OCI-LY7 (cell line): Measurements from ENCODE around the gene TRMT61B. TPM values are rescaled to one million over a fixed set of nuclear protein-coding genes. Genes with fewer than 3 reads are reported as not detected.

Experiments used
- BruUV-seq: library from RNA; stranded (reverse); fragments of 400-500 nt; replicated peaks from 2 replicates; lab custom pipeline; 2021; lab: Mats Ljungman, UMichigan
- CTCF ChIA-PET: fragments of 300-600 bp; sonication (Branson Sonifier 250); formaldehyde crosslinking; loops from one replicate; lab custom pipeline; 2022; ENCODE audit warnings: antibody characterized with exemption; ENCODE audit not compliant: unreplicated experiment; lab: Charles Lee
- POLR2A ChIA-PET: fragments of 300-600 bp; sonication (Branson Sonifier 250); formaldehyde crosslinking; loops from one replicate; lab custom pipeline; 2022; ENCODE audit warnings: antibody characterized with exemption; lab: Charles Lee
- DNase-seq: peaks from one replicate; pipeline ENCODE4 v3.0.0-alpha.2; 2015; ENCODE audit warnings: low spot score
- H2AFZ ChIP-seq: fragments of 200-600 bp; sonication (generic), shearing (Covaris generic); 2 replicates; pipeline ENCODE4 v1.6.1; 2014; ENCODE audit warnings: mild to moderate bottlenecking, antibody characterized with exemption, low read length, moderate library complexity
- H3K27ac ChIP-seq: fragments of 200-600 bp; sonication (generic); 2 replicates; pipeline ENCODE4 v1.5.1; 2014; ENCODE audit warnings: mixed run types, low read depth, mild to moderate bottlenecking, moderate library complexity, low read length, inconsistent platforms; ENCODE audit not compliant: poor library complexity, severe bottlenecking
- H3K36me3 ChIP-seq: fragments of 200-600 bp; sonication (generic); 2 replicates; pipeline ENCODE4 v1.6.1; 2014; ENCODE audit warnings: mild to moderate bottlenecking, antibody characterized with exemption, low read length, moderate library complexity, mixed read lengths; ENCODE audit not compliant: insufficient read depth
- H3K4me1 ChIP-seq: fragments of 200-600 bp; sonication (generic); 2 replicates; pipeline ENCODE4 v1.5.1; 2014; ENCODE audit warnings: mild to moderate bottlenecking, low read length; ENCODE audit not compliant: insufficient read depth, poor library complexity, severe bottlenecking
- H3K4me2 ChIP-seq: fragments of 200-600 bp; sonication (generic); 2 replicates; pipeline ENCODE4 v1.6.1; 2014; ENCODE audit warnings: mild to moderate bottlenecking, low read length
- H3K4me3 ChIP-seq: fragments of 200-600 bp; sonication (generic); 2 replicates; pipeline ENCODE4 v1.5.1; 2014; ENCODE audit warnings: mild to moderate bottlenecking, low read depth, low read length; ENCODE audit not compliant: poor library complexity, severe bottlenecking
- H3K79me2 ChIP-seq: fragments of 200-600 bp; sonication (generic); 2 replicates; pipeline ENCODE4 v1.6.1; 2016; ENCODE audit warnings: low read depth, mild to moderate bottlenecking, low read length, moderate library complexity, mixed read lengths; ENCODE audit not compliant: insufficient read depth
- H3K9me2 ChIP-seq: fragments of 200-600 bp; sonication (generic); 2 replicates; pipeline ENCODE4 v1.6.1; 2016; ENCODE audit warnings: mild to moderate bottlenecking, low read length, mixed read lengths; ENCODE audit not compliant: insufficient read depth
- H3K9me3 ChIP-seq: fragments of 200-600 bp; sonication (generic); 2 replicates; pipeline ENCODE4 v1.6.1; 2014; ENCODE audit warnings: mild to moderate bottlenecking, mixed run types, low read length, mixed read lengths
- H4K20me1 ChIP-seq: fragments of 200-600 bp; sonication (generic); 2 replicates; pipeline ENCODE4 v1.6.1; 2014; ENCODE audit warnings: mild to moderate bottlenecking, antibody characterized with exemption, low read length, moderate library complexity, mixed read lengths; ENCODE audit not compliant: insufficient read depth
- CTCF ChIP-seq: fragments of 200-600 bp; sonication (generic); conservative IDR thresholded peaks from 2 replicates; pipeline ENCODE4 v1.5.1; 2014; ENCODE audit warnings: mild to moderate bottlenecking, antibody characterized with exemption, low read length, moderate library complexity, mixed read lengths
- EZH2phosphoT487 ChIP-seq: fragments of 200-600 bp; sonication (generic); IDR thresholded peaks from 2 replicates; pipeline ENCODE4 v1.6.1; 2018; ENCODE audit warnings: low read depth, borderline replicate concordance, mild to moderate bottlenecking, mixed run types, antibody characterized with exemption, low read length, moderate library complexity, mixed read lengths
- intact Hi-C: fragments of 100-400 bp; cut with micrococcal nuclease; formaldehyde crosslinking; loops from one replicate; pipeline ENCODE4 v1.10.0; 2022; ENCODE audit not compliant: unreplicated experiment
- total RNA-seq, 2 experiments: library from RNA; depleted of rRNA in 1 of 2; stranded (reverse); fragments of >200 nt in 1 of 2; shearing (Covaris generic) in 1 of 2; gene quantifications; 2 replicates each; pipeline ENCODE4 v1.2.3, GENCODE V29; 2014 to 2022

Gene TRMT61B
- total RNA-seq, 2 experiments from 2014 or later = 17.8 to 22.7 TPM

DNA sequence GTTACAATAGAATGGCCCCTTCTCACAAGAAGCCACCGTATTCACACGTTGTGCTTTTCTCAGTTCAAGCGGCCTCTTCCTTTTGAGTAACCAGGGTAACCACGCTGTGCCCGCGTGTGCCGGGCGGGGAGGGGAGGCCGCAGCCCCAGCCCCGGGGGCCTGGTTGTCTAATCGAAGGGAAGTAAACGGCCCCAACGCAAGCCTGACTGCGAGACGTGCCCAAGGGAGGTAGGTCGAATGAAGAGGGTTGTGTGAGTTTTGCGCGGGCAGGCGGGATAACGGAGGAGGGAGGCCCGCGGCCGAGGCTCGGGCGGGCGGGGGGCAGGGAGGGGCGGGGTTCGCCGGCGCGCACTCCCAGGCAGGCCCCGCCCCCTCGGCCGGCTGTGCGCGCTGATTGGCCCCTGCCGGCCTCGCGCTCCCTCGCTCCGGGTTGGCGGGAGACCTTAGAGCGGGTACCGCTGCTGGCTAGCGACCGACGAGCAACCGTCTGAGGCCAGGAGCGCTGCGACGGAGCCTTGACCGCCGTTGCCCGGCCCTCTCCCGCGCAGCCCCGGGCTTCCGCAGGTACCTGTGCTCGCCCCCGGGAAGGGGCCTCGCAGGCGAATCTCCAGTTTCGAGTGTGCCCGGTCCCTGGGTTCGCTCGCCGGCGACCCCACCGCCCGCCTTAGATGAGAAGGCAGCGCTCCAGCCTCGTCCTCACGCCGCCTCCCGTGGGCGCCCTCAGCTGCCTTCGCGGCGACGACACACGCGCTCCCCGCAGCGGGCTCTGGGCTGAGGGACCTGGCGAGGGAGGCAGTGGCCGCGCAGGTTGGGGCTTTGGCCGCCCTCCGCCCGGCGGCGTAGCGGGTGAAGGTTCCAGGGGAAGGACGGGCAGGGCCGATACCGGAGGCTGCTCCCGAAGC is 59.5 kb downstream of the TRMT61B start, which contains the start of gene SPDYA:
TSS of gene SPDYA (plus strand) at position 451 of the 902 bp plus-strand sequence. CDS start 5,181 bp downstream, outside the sequence.
- no peaks in the 10 kb centered on the region for H3K9me3 ChIP-seq
- ChIA-PET POLR2A (no interaction called here), CTCF (no interaction called here)
- H3K27ac ChIP-seq = no peak within 1 kb of the TSS
- H4K20me1 ChIP-seq = no peaks in the 10 kb centered on the region
- H3K4me1 ChIP-seq = peaks cover 5% of the 10 kb centered on the region
- no peak within 1 kb of the TSS for H2AFZ ChIP-seq
- intact Hi-C loops = no loop called here
- H3K4me2 ChIP-seq = no peak within 1 kb of the TSS
- TF ChIP-seq CTCF (no peak), EZH2phosphoT487 (no peak)
- no peak for DNase-seq
- H3K9me2 ChIP-seq = no peaks in the 10 kb centered on the region
- BruUV-seq = no TSS peak
- no peaks in the 10 kb centered on the region for H3K79me2 ChIP-seq
- H3K4me3 ChIP-seq = peak within 1 kb of the TSS; percentile 25
- peaks cover 15% of the 10 kb centered on the region for H3K36me3 ChIP-seq

GRCh38 chr2:28809927-28810326 is 60.2 kb downstream of the TRMT61B start:
- H3K27ac ChIP-seq = no peak overlapping the region
- no peak overlapping the region for H2AFZ ChIP-seq
- H3K4me3 ChIP-seq = no peak overlapping the region
- no peak for TF ChIP-seq EZH2phosphoT487
- no peak for TF ChIP-seq CTCF
- no TSS peak for BruUV-seq
- DNase-seq = no peak
- no peak overlapping the region for H3K4me2 ChIP-seq
- intact Hi-C loops = no loop called here
- POLR2A ChIA-PET = no interaction called here
- H4K20me1 ChIP-seq = no peaks in the 10 kb centered on the region
- no peaks in the 10 kb centered on the region for H3K9me2 ChIP-seq
- peaks cover 21% of the 10 kb centered on the region for H3K36me3 ChIP-seq
- no peaks in the 10 kb centered on the region for H3K9me3 ChIP-seq
- peaks cover 5% of the 10 kb centered on the region for H3K4me1 ChIP-seq
- no peaks in the 10 kb centered on the region for H3K79me2 ChIP-seq
- CTCF ChIA-PET = interaction anchor here (0.5 kb wide), 1 partner anchor 92 kb away, joined by 7 read pairs; no protein-coding TSS in a partner anchor

DNA sequence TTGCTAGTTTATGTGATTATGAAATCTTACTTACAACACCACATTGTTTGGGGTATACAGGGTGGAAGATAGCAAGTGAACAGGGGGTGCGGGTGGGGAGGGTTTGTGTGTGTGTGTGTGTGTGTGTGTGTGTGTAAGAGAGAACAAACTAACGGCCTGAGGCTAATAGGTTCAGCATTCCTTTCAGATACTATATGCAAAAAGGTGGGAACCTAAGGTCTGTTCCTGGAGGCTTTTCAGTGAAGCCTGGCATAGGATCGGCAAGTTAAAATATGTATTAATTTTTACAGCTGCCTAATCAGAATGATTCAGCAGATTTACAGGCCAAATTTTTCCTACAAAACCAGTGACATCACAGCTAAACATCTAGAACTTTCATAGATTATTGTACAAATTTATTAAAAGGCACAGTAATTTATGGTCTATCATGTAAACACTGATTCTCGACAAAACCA is 67.1 kb downstream of the TRMT61B start:
- Histone ChIP-seq H3K79me2 (no peaks in the 10 kb centered on the region), H3K4me2 (no peak overlapping the region), H3K27ac (no peak overlapping the region), H3K36me3 (peaks cover 82% of the 10 kb centered on the region), H3K9me3 (no peaks in the 10 kb centered on the region), H3K4me1 (no peaks in the 10 kb centered on the region), H3K9me2 (no peaks in the 10 kb centered on the region), H3K4me3 (no peak overlapping the region), H2AFZ (no peak overlapping the region), H4K20me1 (no peaks in the 10 kb centered on the region)
- CTCF ChIA-PET = no interaction called here
- intact Hi-C loops = no loop called here
- no peak for DNase-seq
- no TSS peak for BruUV-seq
- POLR2A ChIA-PET = no interaction called here
- TF ChIP-seq EZH2phosphoT487 = no peak
- no peak for TF ChIP-seq CTCF
